Stimulated activated naive B cell treated with anti-CD40 and anti-IgM and Interleukin-4, amounts not matched to agents 10 μg/mL and 1 μg/mL and 100 μg/mL, for 72 hours (primary cell): ENCODE measurements around the gene FNBP1L.
A peak's percentile ranks its signal among the peaks of the same experiment; 100 is the strongest.
"Not testable (repeated sequence)": the region's sequence is repeated elsewhere in the genome, so short reads cannot be mapped to it uniquely, and the experiment has no call there.

ENCODE experiments used
- ATAC-seq, 2 donors: fragments of 150-1000 bp; cut with Tn5 transposase; replicated peaks; 2 replicates each; pipeline ENCODE4 v1.10.0; 2021; ENCODE audit warnings: moderate library complexity in 1 of 2
- DNase-seq: peaks from one replicate; pipeline ENCODE4 v3.0.0; 2021
- H3K27ac Mint-ChIP-seq: one replicate; pipeline ENCODE4 v1.8.0; 2022; ENCODE audit warnings: mild to moderate bottlenecking, mixed read lengths
- H3K27me3 Mint-ChIP-seq, 2 donors: one replicate each; pipeline ENCODE4 v1.8.0; 2022; ENCODE audit warnings: mixed read lengths in 2 of 2
- H3K36me3 Mint-ChIP-seq, 2 donors: one replicate each; pipeline ENCODE4 v1.8.0; 2022; ENCODE audit warnings: mixed read lengths in 2 of 2, mild to moderate bottlenecking in 1 of 2
- H3K4me1 Mint-ChIP-seq, 2 donors: one replicate each; pipeline ENCODE4 v1.8.0; 2022; ENCODE audit warnings: mixed read lengths in 2 of 2, mild to moderate bottlenecking in 1 of 2
- H3K4me3 Mint-ChIP-seq, 2 donors: one replicate each; pipeline ENCODE4 v1.8.0; 2022; ENCODE audit warnings: mild to moderate bottlenecking in 2 of 2, mixed read lengths in 2 of 2, moderate library complexity in 1 of 2
- H3K9me3 Mint-ChIP-seq, 2 donors: one replicate each; pipeline ENCODE4 v1.8.0; 2022; ENCODE audit warnings: mixed read lengths in 2 of 2, mild to moderate bottlenecking in 1 of 2

Gene FNBP1L

GRCh38 chr1:93581917-93582850, 134.3 kb downstream of the FNBP1L start:
- Mint-ChIP-seq H3K4me1 (no peaks in the 10 kb centered on the region), H3K4me3 (no peak overlapping the region), H3K27ac (no peak overlapping the region), H3K9me3 (no peaks in the 10 kb centered on the region), H3K36me3 (peaks cover 61 to 66% of the 10 kb centered on the region in 2 donors), H3K27me3 (no peaks in the 10 kb centered on the region)
- DNase-seq (no peak), ATAC-seq (no peak)

GRCh38 chr1:93584261-93585003, 136.5 kb downstream of the FNBP1L start:
- Mint-ChIP-seq H3K4me3 (no peak overlapping the region), H3K27ac (no peak overlapping the region), H3K27me3 (no peaks in the 10 kb centered on the region), H3K36me3 (peaks cover 68 to 70% of the 10 kb centered on the region in 2 donors), H3K4me1 (peaks cover 6 to 14% of the 10 kb centered on the region in 2 donors), H3K9me3 (peaks cover 0 to 2% of the 10 kb centered on the region in 2 donors)
- ATAC-seq: no peak
- DNase-seq: no peak

GRCh38 chr1:93585059-93585966, 137.4 kb downstream of the FNBP1L start:
- no peak overlapping the region for H3K4me3 Mint-ChIP-seq
- H3K27ac Mint-ChIP-seq: no peak overlapping the region
- peaks cover 0 to 2% of the 10 kb centered on the region in 2 donors for H3K9me3 Mint-ChIP-seq
- H3K36me3 Mint-ChIP-seq: peaks cover 71 to 72% of the 10 kb centered on the region in 2 donors
- peaks cover 9 to 19% of the 10 kb centered on the region in 2 donors for H3K4me1 Mint-ChIP-seq
- DNase-seq (no peak), ATAC-seq (no peak)
- no peaks in the 10 kb centered on the region for H3K27me3 Mint-ChIP-seq

- ATAC-seq (no peak), DNase-seq (no peak)
- H3K4me3 Mint-ChIP-seq: no peak overlapping the region
- no peak overlapping the region for H3K27ac Mint-ChIP-seq
- peaks cover 73 to 84% of the 10 kb centered on the region in 2 donors for H3K36me3 Mint-ChIP-seq
- peaks cover 20 to 30% of the 10 kb centered on the region in 2 donors for H3K4me1 Mint-ChIP-seq
- H3K9me3 Mint-ChIP-seq: peaks cover 0 to 4% of the 10 kb centered on the region in 2 donors
- no peaks in the 10 kb centered on the region for H3K27me3 Mint-ChIP-seq
These were observed 139.4 kb downstream of the FNBP1L start for GRCh38 chr1:93587354-93587753.

GRCh38 chr1:93588206-93588605, 140.3 kb downstream of the FNBP1L start:
- no peak for ATAC-seq

GRCh38 chr1:93588955-93589354, 141.0 kb downstream of the FNBP1L start:
- no peak overlapping the region for H3K4me3 Mint-ChIP-seq

More at GRCh38 chr1:93588206-93588605, 140.3 kb downstream of the FNBP1L start:
- Mint-ChIP-seq H3K27ac (peak overlapping the region; percentile 70), H3K4me1 (peaks cover 24 to 35% of the 10 kb centered on the region in 2 donors), H3K27me3 (no peaks in the 10 kb centered on the region), H3K36me3 (peaks cover 68 to 80% of the 10 kb centered on the region in 2 donors), H3K4me3 (peak overlapping the region; percentile 4 to 6), H3K9me3 (peaks cover 0 to 4% of the 10 kb centered on the region in 2 donors)
- no peak for DNase-seq

GRCh38 chr1:93591291-93591675, 143.4 kb downstream of the FNBP1L start:
- not testable (repeated sequence) for DNase-seq, H3K4me3 Mint-ChIP-seq

More at GRCh38 chr1:93588955-93589354, 141.0 kb downstream of the FNBP1L start:
- no peak for ATAC-seq
- DNase-seq: no peak
- Mint-ChIP-seq H3K27ac (no peak overlapping the region), H3K36me3 (peaks cover 69 to 82% of the 10 kb centered on the region in 2 donors), H3K9me3 (peaks cover 0 to 4% of the 10 kb centered on the region in 2 donors), H3K4me1 (peaks cover 24 to 42% of the 10 kb centered on the region in 2 donors), H3K27me3 (no peaks in the 10 kb centered on the region)

GRCh38 chr1:93591676-93592550, 144.0 kb downstream of the FNBP1L start:
- Mint-ChIP-seq H3K36me3 (peaks cover 64 to 87% of the 10 kb centered on the region in 2 donors), H3K4me3 (peak overlapping the region; percentile 71 to 81), H3K4me1 (peaks cover 37 to 68% of the 10 kb centered on the region in 2 donors), H3K9me3 (peaks cover 0 to 4% of the 10 kb centered on the region in 2 donors), H3K27ac (peak overlapping the region; percentile 82), H3K27me3 (no peaks in the 10 kb centered on the region)
- DNase-seq (peak; percentile 50), ATAC-seq (peak; percentile 80 to 81)

More at GRCh38 chr1:93591291-93591675, 143.4 kb downstream of the FNBP1L start:
- not testable (repeated sequence) for H3K27ac Mint-ChIP-seq, H3K9me3 Mint-ChIP-seq, H3K27me3 Mint-ChIP-seq
- H3K36me3 Mint-ChIP-seq: peaks cover 65 to 86% of the 10 kb centered on the region in 2 donors
- peaks cover 36 to 62% of the 10 kb centered on the region in 2 donors for H3K4me1 Mint-ChIP-seq
- ATAC-seq: peak; percentile 50 to 60

GRCh38 chr1:93592551-93592949, 144.6 kb downstream of the FNBP1L start:
- H3K27me3 Mint-ChIP-seq: no peaks in the 10 kb centered on the region
- peaks cover 0 to 4% of the 10 kb centered on the region in 2 donors for H3K9me3 Mint-ChIP-seq
- no peak for ATAC-seq
- peaks cover 37 to 68% of the 10 kb centered on the region in 2 donors for H3K4me1 Mint-ChIP-seq
- peak overlapping the region; percentile 82 for H3K27ac Mint-ChIP-seq
- H3K4me3 Mint-ChIP-seq: peak overlapping the region; percentile 71 to 81
- no peak for DNase-seq
- peaks cover 58 to 83% of the 10 kb centered on the region in 2 donors for H3K36me3 Mint-ChIP-seq

- Mint-ChIP-seq H3K4me1 (peaks cover 31 to 62% of the 10 kb centered on the region in 2 donors), H3K9me3 (peaks cover 0 to 2% of the 10 kb centered on the region in 2 donors), H3K4me3 (no peak overlapping the region), H3K27ac (peak overlapping the region; percentile 16), H3K27me3 (no peaks in the 10 kb centered on the region), H3K36me3 (peaks cover 55 to 75% of the 10 kb centered on the region in 2 donors)
- no peak for ATAC-seq
- DNase-seq: no peak
These were observed 146.1 kb downstream of the FNBP1L start for GRCh38 chr1:93593854-93594602.

- peaks cover 50 to 75% of the 10 kb centered on the region in 2 donors for H3K36me3 Mint-ChIP-seq
- no peaks in the 10 kb centered on the region for H3K27me3 Mint-ChIP-seq
- peaks cover 0 to 2% of the 10 kb centered on the region in 2 donors for H3K9me3 Mint-ChIP-seq
- peaks cover 30 to 64% of the 10 kb centered on the region in 2 donors for H3K4me1 Mint-ChIP-seq
- no peak for ATAC-seq
- DNase-seq: no peak
- no peak overlapping the region for H3K4me3 Mint-ChIP-seq
- no peak overlapping the region for H3K27ac Mint-ChIP-seq
These were observed 146.6 kb downstream of the FNBP1L start for GRCh38 chr1:93594603-93594880.

- Mint-ChIP-seq H3K4me3 (no peak overlapping the region), H3K27me3 (no peaks in the 10 kb centered on the region), H3K4me1 (peaks cover 32 to 62% of the 10 kb centered on the region in 2 donors), H3K27ac (peak overlapping the region; percentile 66), H3K36me3 (peaks cover 51 to 74% of the 10 kb centered on the region in 2 donors), H3K9me3 (peaks cover 0 to 2% of the 10 kb centered on the region in 2 donors)
- ATAC-seq (no peak), DNase-seq (no peak)
These were observed 147.3 kb downstream of the FNBP1L start for GRCh38 chr1:93595266-93595665.
